Measurements from ENCODE around the gene ARL4C. TPM values are rescaled to one million over a fixed set of nuclear protein-coding genes. Genes with fewer than 3 reads are reported as not detected.

The ARL4C gene
- total and polyA plus RNA-seq, 5 donors from 2014 or later: 103 to 407 (median 152) TPM

GRCh38 chr2:234514873-234515638, 18.2 kb upstream of the ARL4C start:
- H3K36me3 ChIP-seq (ENCODE audit: control insufficient read depth, insufficient read depth, low read length): no peaks in the 10 kb centered on the region
- no peak for ATAC-seq (ENCODE audit: low read depth in 2 of 2)
- no peaks in the 10 kb centered on the region for H3K9me3 ChIP-seq (ENCODE audit: control insufficient read depth in 2 of 2, low read length in 2 of 2)
- no peaks in the 10 kb centered on the region for H3K4me1 ChIP-seq (ENCODE audit: control insufficient read depth, insufficient read depth, low read length, poor library complexity, severe bottlenecking)
- H3K27me3 ChIP-seq (ENCODE audit: control insufficient read depth, insufficient read depth, low read length): no peaks in the 10 kb centered on the region
- peaks cover 0 to 5% (median 3%) of the 10 kb centered on the region in 4 donors for H3K4me1 Mint-ChIP-seq
- no peak overlapping the region for H3K27ac ChIP-seq (ENCODE audit: insufficient read depth, low read length, poor library complexity, severe bottlenecking)
- no peaks in the 10 kb centered on the region for H3K36me3 Mint-ChIP-seq
- no peaks in the 10 kb centered on the region for H3K9me3 Mint-ChIP-seq
- H3K4me3 ChIP-seq (ENCODE audit: low read depth, low read length): no peak overlapping the region
- H3K27ac Mint-ChIP-seq: no peak overlapping the region
- no peak for DNase-seq
- no peak overlapping the region for H3K4me3 Mint-ChIP-seq
- H3K27me3 Mint-ChIP-seq: peaks cover 8% of the 10 kb centered on the region

GRCh38 chr2:234514099-234514498, 17.2 kb upstream of the ARL4C start:
- ATAC-seq (ENCODE audit: low read depth in 2 of 2): no peak
- Histone ChIP-seq H3K27ac (ENCODE audit: insufficient read depth, low read length, poor library complexity, severe bottlenecking) (no peak overlapping the region), H3K36me3 (ENCODE audit: control insufficient read depth, insufficient read depth, low read length) (no peaks in the 10 kb centered on the region), H3K9me3 (ENCODE audit: control insufficient read depth in 2 of 2, low read length in 2 of 2) (no peaks in the 10 kb centered on the region), H3K4me1 (ENCODE audit: control insufficient read depth, insufficient read depth, low read length, poor library complexity, severe bottlenecking) (no peaks in the 10 kb centered on the region), H3K4me3 (ENCODE audit: low read depth, low read length) (no peak overlapping the region), H3K27me3 (ENCODE audit: control insufficient read depth, insufficient read depth, low read length) (no peaks in the 10 kb centered on the region)
- no peak overlapping the region for H3K27ac Mint-ChIP-seq
- no peak overlapping the region for H3K4me3 Mint-ChIP-seq
- no peaks in the 10 kb centered on the region for H3K36me3 Mint-ChIP-seq
- no peak for DNase-seq
- no peaks in the 10 kb centered on the region for H3K9me3 Mint-ChIP-seq
- H3K4me1 Mint-ChIP-seq: peaks cover 0 to 7% (median 4%) of the 10 kb centered on the region in 4 donors
- peaks cover 8% of the 10 kb centered on the region for H3K27me3 Mint-ChIP-seq

GRCh38 chr2:234512884-234513669, 16.2 kb upstream of the ARL4C start:
- peaks cover 4% of the 10 kb centered on the region for H3K27me3 Mint-ChIP-seq
- H3K27me3 ChIP-seq (ENCODE audit: control insufficient read depth, insufficient read depth, low read length): no peaks in the 10 kb centered on the region
- H3K36me3 Mint-ChIP-seq: no peaks in the 10 kb centered on the region
- no peaks in the 10 kb centered on the region for H3K36me3 ChIP-seq (ENCODE audit: control insufficient read depth, insufficient read depth, low read length)
- ATAC-seq (ENCODE audit: low read depth in 2 of 2) (no peak), DNase-seq (no peak)
- no peak overlapping the region for H3K27ac ChIP-seq (ENCODE audit: insufficient read depth, low read length, poor library complexity, severe bottlenecking)
- H3K9me3 Mint-ChIP-seq: no peaks in the 10 kb centered on the region
- H3K4me3 Mint-ChIP-seq: no peak overlapping the region
- H3K4me1 ChIP-seq (ENCODE audit: control insufficient read depth, insufficient read depth, low read length, poor library complexity, severe bottlenecking): no peaks in the 10 kb centered on the region
- H3K4me1 Mint-ChIP-seq: peaks cover 0 to 7% (median 4%) of the 10 kb centered on the region in 4 donors
- H3K9me3 ChIP-seq (ENCODE audit: control insufficient read depth in 2 of 2, low read length in 2 of 2): no peaks in the 10 kb centered on the region
- H3K27ac Mint-ChIP-seq: no peak overlapping the region
- H3K4me3 ChIP-seq (ENCODE audit: low read depth, low read length): no peak overlapping the region

GRCh38 chr2:234502919-234503285, 6.0 kb upstream of the ARL4C start:
- Histone ChIP-seq H3K4me1 (ENCODE audit: control insufficient read depth, insufficient read depth, low read length, poor library complexity, severe bottlenecking) (peaks cover 25% of the 10 kb centered on the region), H3K27ac (ENCODE audit: insufficient read depth, low read length, poor library complexity, severe bottlenecking) (no peak overlapping the region), H3K36me3 (ENCODE audit: control insufficient read depth, insufficient read depth, low read length) (no peaks in the 10 kb centered on the region), H3K4me3 (ENCODE audit: low read depth, low read length) (no peak overlapping the region), H3K27me3 (ENCODE audit: control insufficient read depth, insufficient read depth, low read length) (no peaks in the 10 kb centered on the region), H3K9me3 (ENCODE audit: control insufficient read depth in 2 of 2, low read length in 2 of 2) (no peaks in the 10 kb centered on the region)
- ATAC-seq (ENCODE audit: low read depth in 2 of 2): no peak
- H3K4me3 Mint-ChIP-seq: no peak overlapping the region
- H3K4me1 Mint-ChIP-seq: peaks cover 11 to 29% (median 25%) of the 10 kb centered on the region in 4 donors
- H3K36me3 Mint-ChIP-seq: no peaks in the 10 kb centered on the region
- no peak for DNase-seq
- peaks cover 0 to 1% (median 0%) of the 10 kb centered on the region in 7 donors for H3K9me3 Mint-ChIP-seq
- no peak overlapping the region for H3K27ac Mint-ChIP-seq
- H3K27me3 Mint-ChIP-seq: peaks cover 13% of the 10 kb centered on the region

GRCh38 chr2:234502285-234502918, 5.5 kb upstream of the ARL4C start:
- H3K27ac ChIP-seq (ENCODE audit: insufficient read depth, low read length, poor library complexity, severe bottlenecking): no peak overlapping the region
- no peaks in the 10 kb centered on the region for H3K27me3 ChIP-seq (ENCODE audit: control insufficient read depth, insufficient read depth, low read length)
- Mint-ChIP-seq H3K36me3 (no peaks in the 10 kb centered on the region), H3K4me3 (no peak overlapping the region), H3K4me1 (peaks cover 13 to 32% (median 26%) of the 10 kb centered on the region in 4 donors), H3K9me3 (peaks cover 0 to 1% (median 0%) of the 10 kb centered on the region in 7 donors), H3K27ac (no peak overlapping the region), H3K27me3 (peaks cover 13% of the 10 kb centered on the region)
- no peaks in the 10 kb centered on the region for H3K9me3 ChIP-seq (ENCODE audit: control insufficient read depth in 2 of 2, low read length in 2 of 2)
- no peak overlapping the region for H3K4me3 ChIP-seq (ENCODE audit: low read depth, low read length)
- DNase-seq (no peak), ATAC-seq (ENCODE audit: low read depth in 2 of 2) (no peak)
- peaks cover 30% of the 10 kb centered on the region for H3K4me1 ChIP-seq (ENCODE audit: control insufficient read depth, insufficient read depth, low read length, poor library complexity, severe bottlenecking)
- H3K36me3 ChIP-seq (ENCODE audit: control insufficient read depth, insufficient read depth, low read length): no peaks in the 10 kb centered on the region

GRCh38 chr2:234500394-234501006, 3.6 kb upstream of the ARL4C start:
- no peaks in the 10 kb centered on the region for H3K9me3 ChIP-seq (ENCODE audit: control insufficient read depth in 2 of 2, low read length in 2 of 2)
- peak overlapping the region; percentile 74 for H3K4me3 ChIP-seq (ENCODE audit: low read depth, low read length)
- ATAC-seq (ENCODE audit: low read depth in 2 of 2) (peak; percentile 67 to 69), DNase-seq (peak; percentile 67 to 91 (median 82))
- Mint-ChIP-seq H3K4me1 (peaks cover 13 to 32% (median 27%) of the 10 kb centered on the region in 4 donors), H3K36me3 (peaks cover 8% of the 10 kb centered on the region), H3K4me3 (peak overlapping the region; percentile 70 to 86 (median 83)), H3K9me3 (peaks cover 0 to 3% (median 0%) of the 10 kb centered on the region in 7 donors), H3K27me3 (peaks cover 19% of the 10 kb centered on the region), H3K27ac (peak overlapping the region; percentile 62 to 90 (median 89))
- peaks cover 3% of the 10 kb centered on the region for H3K36me3 ChIP-seq (ENCODE audit: control insufficient read depth, insufficient read depth, low read length)
- H3K27me3 ChIP-seq (ENCODE audit: control insufficient read depth, insufficient read depth, low read length): no peaks in the 10 kb centered on the region
- H3K27ac ChIP-seq (ENCODE audit: insufficient read depth, low read length, poor library complexity, severe bottlenecking): peak overlapping the region; percentile 89
- H3K4me1 ChIP-seq (ENCODE audit: control insufficient read depth, insufficient read depth, low read length, poor library complexity, severe bottlenecking): peaks cover 32% of the 10 kb centered on the region

GRCh38 chr2:234497594-234498235, 834 bp upstream of the ARL4C start:
- Histone ChIP-seq H3K27me3 (ENCODE audit: control insufficient read depth, insufficient read depth, low read length) (no peaks in the 10 kb centered on the region), H3K4me3 (ENCODE audit: low read depth, low read length) (peak overlapping the region; percentile 37), H3K36me3 (ENCODE audit: control insufficient read depth, insufficient read depth, low read length) (peaks cover 13% of the 10 kb centered on the region), H3K9me3 (ENCODE audit: control insufficient read depth in 2 of 2, low read length in 2 of 2) (no peaks in the 10 kb centered on the region), H3K4me1 (ENCODE audit: control insufficient read depth, insufficient read depth, low read length, poor library complexity, severe bottlenecking) (peaks cover 47% of the 10 kb centered on the region), H3K27ac (ENCODE audit: insufficient read depth, low read length, poor library complexity, severe bottlenecking) (peak overlapping the region; percentile 89)
- Mint-ChIP-seq H3K9me3 (peaks cover 0 to 6% (median 1%) of the 10 kb centered on the region in 7 donors), H3K4me1 (peaks cover 13 to 32% (median 27%) of the 10 kb centered on the region in 4 donors), H3K4me3 (peak overlapping the region; percentile 84 to 94 (median 86)), H3K27ac (peak overlapping the region; percentile 88 to 90 (median 89)), H3K36me3 (peaks cover 28% of the 10 kb centered on the region), H3K27me3 (peaks cover 12% of the 10 kb centered on the region)
- ATAC-seq (ENCODE audit: low read depth in 2 of 2) (no peak), DNase-seq (no peak)
